ENCODE data around the gene AZU1. TPM values are rescaled to one million over a fixed set of nuclear protein-coding genes. Genes with fewer than 3 reads are reported as not detected.

The AZU1 gene
- total RNA-seq, 2 experiments from 2014 or later: not detected

DNA sequence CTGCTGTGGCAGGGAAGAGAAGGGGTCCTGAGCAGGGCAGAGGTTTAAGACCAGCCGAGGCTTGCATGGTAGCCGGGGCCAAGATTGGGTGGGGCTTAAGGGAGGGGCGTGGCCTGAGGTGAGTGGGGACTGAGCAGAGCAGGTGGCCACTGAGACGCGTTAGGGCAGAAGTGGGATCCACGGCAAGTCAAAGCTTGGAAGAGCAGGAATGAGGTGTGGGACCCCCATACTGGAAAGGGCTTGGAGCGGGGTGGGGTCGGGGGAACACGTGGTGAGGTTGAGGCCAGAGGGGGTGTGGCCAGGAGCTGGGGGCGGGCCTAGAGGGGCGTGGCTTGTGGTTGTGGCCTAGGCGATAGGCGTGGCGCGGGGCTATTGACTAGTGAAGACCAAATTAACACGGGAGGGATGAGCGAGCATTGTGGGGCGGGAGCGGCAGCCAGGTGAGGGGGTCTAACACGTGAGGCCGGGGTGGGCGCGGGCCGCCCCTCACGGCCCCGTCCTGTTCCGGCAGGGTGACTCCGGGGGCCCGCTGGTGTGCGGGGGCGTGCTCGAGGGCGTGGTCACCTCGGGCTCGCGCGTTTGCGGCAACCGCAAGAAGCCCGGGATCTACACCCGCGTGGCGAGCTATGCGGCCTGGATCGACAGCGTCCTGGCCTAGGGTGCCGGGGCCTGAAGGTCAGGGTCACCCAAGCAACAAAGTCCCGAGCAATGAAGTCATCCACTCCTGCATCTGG, 35.1 kb downstream of the AZU1 start:
- Mint-ChIP-seq H3K4me1 (peaks cover 10% of the 10 kb centered on the region), H3K27me3 (peaks cover 18% of the 10 kb centered on the region), H3K36me3 (no peaks in the 10 kb centered on the region), H3K4me3 (peak overlapping the region; percentile 52), H3K9me3 (no peaks in the 10 kb centered on the region), H3K27ac (no peak overlapping the region)
- DNase-seq: peak; percentile 73

DNA sequence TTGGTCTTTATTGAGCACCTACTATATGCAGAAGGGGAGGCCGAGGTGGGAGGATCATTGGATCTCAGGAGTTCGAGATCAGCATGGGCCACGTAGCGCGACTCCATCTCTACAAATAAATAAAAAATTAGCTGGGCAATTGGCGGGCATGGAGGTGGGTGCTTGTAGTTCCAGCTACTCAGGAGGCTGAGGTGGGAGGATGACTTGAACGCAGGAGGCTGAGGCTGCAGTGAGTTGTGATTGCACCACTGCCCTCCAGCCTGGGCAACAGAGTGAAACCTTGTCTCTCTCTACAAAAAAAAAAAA, 35.6 kb downstream of the AZU1 start:
- Mint-ChIP-seq H3K27me3 (peaks cover 15% of the 10 kb centered on the region), H3K4me3 (peak overlapping the region; percentile 47), H3K27ac (no peak overlapping the region), H3K9me3 (no peaks in the 10 kb centered on the region), H3K4me1 (peaks cover 10% of the 10 kb centered on the region), H3K36me3 (no peaks in the 10 kb centered on the region)
- no peak for DNase-seq

DNA sequence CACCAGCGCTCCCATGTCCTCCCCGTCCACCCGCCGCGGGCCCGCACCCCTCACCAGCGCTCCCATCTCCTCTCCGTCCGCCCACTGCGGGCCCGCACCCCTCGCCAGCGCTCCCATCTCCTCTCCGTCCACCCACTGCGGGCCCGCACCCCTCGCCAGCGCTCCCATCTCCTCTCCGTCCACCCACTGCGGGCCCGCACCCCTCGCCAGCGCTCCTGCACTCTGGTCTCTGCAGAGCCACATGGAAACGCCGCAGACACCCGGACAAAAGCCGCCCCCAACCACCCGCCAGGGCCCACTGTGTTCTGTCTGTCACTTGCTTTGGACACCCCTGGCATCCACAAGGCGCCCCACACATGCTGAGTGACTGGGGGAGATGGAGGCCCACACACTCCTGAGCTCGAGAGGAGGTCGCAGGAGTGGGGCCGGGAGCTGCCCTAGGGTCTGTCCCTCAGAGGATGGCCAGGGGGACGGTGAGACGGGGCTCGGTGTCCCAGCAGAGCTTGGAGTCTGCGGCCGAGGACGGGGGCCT, 39.2 kb downstream of the AZU1 start:
- DNase-seq: no peak
- no peak overlapping the region for H3K27ac Mint-ChIP-seq

DNA sequence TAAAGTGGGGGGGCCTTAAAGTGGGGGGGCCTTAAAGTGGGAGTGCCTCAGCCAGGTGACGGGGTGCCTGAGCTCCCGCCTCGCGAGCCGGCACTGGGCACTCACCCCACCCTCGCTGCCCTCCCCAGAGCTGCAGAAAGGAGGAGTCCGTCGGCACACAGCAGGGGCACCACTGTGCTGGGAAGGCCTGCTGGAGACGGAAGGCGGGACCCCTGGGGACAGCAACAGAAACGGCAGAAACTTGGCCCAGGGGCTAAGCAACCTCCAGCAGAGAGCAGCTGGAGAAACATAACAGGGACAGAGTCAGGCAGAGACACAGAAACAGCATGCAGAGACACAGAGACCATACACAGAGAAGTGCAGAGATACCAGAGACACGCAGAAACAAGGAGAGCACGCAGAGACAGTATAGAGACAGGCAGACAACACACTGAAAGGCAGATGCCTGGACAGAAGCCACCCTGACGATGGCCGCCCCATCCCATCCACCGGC, 39.7 kb downstream of the AZU1 start:
- no peak for DNase-seq
- Mint-ChIP-seq H3K4me1 (peaks cover 16% of the 10 kb centered on the region), H3K27me3 (peaks cover 4% of the 10 kb centered on the region), H3K9me3 (no peaks in the 10 kb centered on the region), H3K36me3 (peaks cover 3% of the 10 kb centered on the region), H3K27ac (no peak overlapping the region), H3K4me3 (no peak overlapping the region)

More for the DNA sequence above, 39.2 kb downstream of the AZU1 start:
- H3K36me3 Mint-ChIP-seq: peaks cover 3% of the 10 kb centered on the region
- H3K4me1 Mint-ChIP-seq: peaks cover 12% of the 10 kb centered on the region
- peaks cover 4% of the 10 kb centered on the region for H3K27me3 Mint-ChIP-seq
- H3K4me3 Mint-ChIP-seq: no peak overlapping the region
- no peaks in the 10 kb centered on the region for H3K9me3 Mint-ChIP-seq

DNA sequence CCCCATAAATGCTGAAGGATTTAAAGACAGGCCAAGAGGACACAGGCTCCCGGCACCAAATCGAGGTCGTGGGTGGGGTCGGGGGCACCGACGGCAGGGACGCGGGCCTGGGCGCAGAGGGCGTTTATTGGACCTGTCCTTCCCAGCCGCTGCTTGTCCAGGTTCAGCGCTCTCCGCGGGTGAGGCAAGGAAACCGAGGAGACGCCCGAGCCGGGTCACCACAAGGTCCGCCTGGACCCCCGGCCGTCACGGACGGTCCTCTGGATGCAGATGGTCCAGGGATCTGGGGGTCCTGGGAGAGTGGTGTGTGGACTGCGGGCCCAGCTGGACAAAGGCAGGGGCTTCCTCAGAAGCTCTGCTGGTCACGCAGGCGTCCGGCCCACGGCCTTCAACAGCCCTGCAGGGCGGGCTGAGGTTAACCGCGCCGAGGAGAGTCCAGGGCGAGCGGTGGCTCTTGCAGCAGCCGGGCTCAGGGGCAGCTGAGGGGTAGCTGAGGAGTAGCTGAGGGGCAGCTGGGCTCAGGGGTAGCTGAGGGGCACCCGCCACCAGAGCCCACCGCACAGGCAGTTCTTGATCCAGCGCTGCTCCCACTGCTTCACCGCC, 40.3 kb downstream of the AZU1 start:
- peaks cover 3% of the 10 kb centered on the region for H3K36me3 Mint-ChIP-seq
- H3K4me1 Mint-ChIP-seq: peaks cover 16% of the 10 kb centered on the region
- no peak overlapping the region for H3K27ac Mint-ChIP-seq
- H3K9me3 Mint-ChIP-seq: no peaks in the 10 kb centered on the region
- H3K4me3 Mint-ChIP-seq: no peak overlapping the region
- DNase-seq: no peak
- H3K27me3 Mint-ChIP-seq: no peaks in the 10 kb centered on the region

DNA sequence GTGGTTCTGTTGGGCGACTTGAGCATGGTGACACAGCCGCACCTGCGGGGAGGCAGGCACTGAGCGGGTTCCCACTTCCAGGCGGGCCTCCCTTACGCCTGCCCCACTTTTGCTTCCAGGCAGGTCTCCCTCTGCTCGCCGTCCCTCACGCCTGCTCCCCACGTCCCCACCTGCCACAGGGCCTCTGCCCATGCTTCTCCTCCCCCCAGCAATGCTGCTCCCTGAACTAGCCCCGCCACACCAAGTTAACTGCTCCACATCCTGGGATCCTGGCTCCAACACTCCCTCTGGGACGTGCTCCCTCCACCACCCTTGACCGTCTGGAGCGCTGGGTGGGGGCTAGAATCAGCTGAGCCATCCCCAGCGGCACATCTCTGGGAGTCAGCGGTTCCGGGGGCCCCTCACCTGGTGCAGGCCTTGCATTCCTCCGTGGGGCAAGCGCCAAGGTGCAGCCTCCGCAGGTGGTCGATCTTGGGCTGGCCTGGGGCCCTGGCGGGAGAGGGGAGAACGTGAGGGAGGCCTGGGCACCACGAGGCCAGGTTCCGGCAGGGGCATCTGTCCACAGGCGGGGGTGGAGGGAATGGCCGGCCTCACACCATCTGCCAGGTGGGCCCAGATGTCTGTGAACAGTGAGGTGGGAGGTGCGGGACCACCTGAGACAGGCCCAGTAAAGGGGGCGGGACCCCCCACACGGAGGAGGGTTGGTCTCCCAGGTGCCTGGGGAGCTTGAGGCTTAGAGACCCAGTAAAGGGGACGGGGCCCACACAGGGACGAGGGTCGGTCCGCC, 41.0 kb downstream of the AZU1 start:
- H3K36me3 Mint-ChIP-seq: peaks cover 3% of the 10 kb centered on the region
- no peak overlapping the region for H3K27ac Mint-ChIP-seq

DNA sequence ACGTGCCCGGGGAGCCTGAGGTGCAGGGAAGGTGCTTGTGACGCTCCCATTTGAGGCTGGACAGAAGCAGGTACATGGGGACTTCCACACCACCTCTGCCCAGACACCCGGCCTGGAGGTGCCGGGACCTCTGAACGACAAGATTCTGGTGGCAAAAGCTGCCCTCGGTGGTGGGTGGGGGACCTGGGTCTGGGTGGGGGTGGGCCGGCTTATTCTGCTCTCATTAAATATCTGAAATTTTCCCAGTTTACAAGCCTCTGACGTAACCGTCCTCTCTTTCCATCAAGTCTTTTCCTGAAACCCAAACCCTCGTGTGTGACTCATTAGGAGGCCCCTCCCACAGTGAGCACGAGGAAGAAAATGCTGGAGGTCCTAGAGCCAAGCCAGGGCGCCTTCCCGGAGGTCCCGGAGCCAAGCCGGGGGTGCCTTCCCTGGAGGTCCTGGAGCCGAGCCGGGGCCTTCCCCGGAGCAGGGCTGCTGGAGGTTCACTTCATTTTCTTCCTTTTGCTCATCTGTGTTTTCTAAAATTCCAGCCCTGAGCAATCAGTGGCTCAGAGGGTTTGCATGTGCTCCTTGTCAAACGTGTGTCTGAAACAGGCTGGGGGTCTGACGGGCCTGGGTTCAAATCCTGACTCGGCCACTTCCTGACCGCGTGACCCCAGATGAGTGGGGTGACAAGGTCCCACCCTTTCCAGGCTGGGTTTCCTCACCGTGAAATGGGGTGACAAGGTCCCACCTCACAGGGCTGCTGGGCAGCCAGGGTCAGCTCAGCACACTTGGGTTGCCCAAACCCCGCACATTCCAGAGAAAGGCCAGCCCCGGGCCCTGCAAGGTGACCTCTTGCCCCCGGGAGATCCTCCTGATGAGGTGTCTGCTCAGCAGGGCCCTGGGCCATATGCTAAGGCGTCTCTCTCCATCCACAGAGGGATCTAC, 41.9 kb downstream of the AZU1 start:
- DNase-seq: no peak
- H3K36me3 Mint-ChIP-seq: peaks cover 3% of the 10 kb centered on the region
- no peak overlapping the region for H3K4me3 Mint-ChIP-seq
- H3K27me3 Mint-ChIP-seq: no peaks in the 10 kb centered on the region
- no peak overlapping the region for H3K27ac Mint-ChIP-seq
- H3K4me1 Mint-ChIP-seq: peaks cover 9% of the 10 kb centered on the region
- H3K9me3 Mint-ChIP-seq: no peaks in the 10 kb centered on the region

More for the DNA sequence above, 41.0 kb downstream of the AZU1 start:
- DNase-seq: no peak
- no peak overlapping the region for H3K4me3 Mint-ChIP-seq
- H3K4me1 Mint-ChIP-seq: peaks cover 11% of the 10 kb centered on the region
- no peaks in the 10 kb centered on the region for H3K27me3 Mint-ChIP-seq
- no peaks in the 10 kb centered on the region for H3K9me3 Mint-ChIP-seq

DNA sequence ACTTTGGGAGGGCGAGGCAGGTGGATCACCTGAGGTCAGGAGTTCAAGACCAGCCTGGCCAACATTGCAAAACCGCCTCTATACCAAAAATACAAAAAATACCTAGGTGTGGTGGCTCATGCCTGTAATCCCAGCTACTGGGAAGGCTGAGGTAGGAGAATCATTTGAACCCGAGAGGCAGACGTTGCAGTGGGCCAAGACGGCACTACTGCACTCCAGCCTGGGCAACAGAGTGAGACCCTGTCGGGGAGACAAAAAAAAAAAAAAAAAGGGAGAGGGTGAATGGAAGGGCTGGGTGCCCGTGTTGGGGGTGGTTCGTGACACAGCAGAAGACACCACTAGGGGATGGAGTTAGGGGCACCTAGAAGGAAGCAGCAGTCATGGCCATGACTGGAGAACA, 42.7 kb downstream of the AZU1 start:
- H3K36me3 Mint-ChIP-seq: peaks cover 3% of the 10 kb centered on the region
- DNase-seq: no peak
- no peak overlapping the region for H3K27ac Mint-ChIP-seq
- no peaks in the 10 kb centered on the region for H3K27me3 Mint-ChIP-seq
- peak overlapping the region; percentile 18 for H3K4me3 Mint-ChIP-seq
- peaks cover 9% of the 10 kb centered on the region for H3K4me1 Mint-ChIP-seq
- no peaks in the 10 kb centered on the region for H3K9me3 Mint-ChIP-seq

DNA sequence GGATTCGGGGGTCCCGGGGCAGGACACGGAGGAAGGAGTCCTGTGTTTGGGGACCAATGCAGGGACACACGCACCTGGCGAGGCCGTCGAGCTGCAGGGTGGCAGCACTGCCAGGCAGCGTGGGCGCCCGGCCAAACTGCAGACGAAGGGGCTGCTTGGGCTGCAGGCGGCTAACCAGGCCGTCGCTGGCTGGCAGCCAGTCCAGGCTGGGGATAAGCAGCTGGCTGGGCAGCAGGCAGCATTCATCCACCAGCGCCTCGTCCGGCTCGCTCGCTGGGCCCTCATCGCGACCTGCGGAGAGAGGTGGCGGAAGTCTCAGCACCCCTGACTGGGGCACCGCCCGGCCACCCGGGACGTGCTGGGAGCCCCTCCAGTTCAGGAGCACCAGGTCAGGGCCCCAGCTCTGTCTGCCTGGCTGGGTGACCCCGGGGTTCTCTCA, 43.3 kb downstream of the AZU1 start:
- H3K27ac Mint-ChIP-seq: no peak overlapping the region
- H3K9me3 Mint-ChIP-seq: no peaks in the 10 kb centered on the region
- H3K27me3 Mint-ChIP-seq: no peaks in the 10 kb centered on the region
- peaks cover 9% of the 10 kb centered on the region for H3K4me1 Mint-ChIP-seq
- peaks cover 3% of the 10 kb centered on the region for H3K36me3 Mint-ChIP-seq
- no peak overlapping the region for H3K4me3 Mint-ChIP-seq
- DNase-seq: no peak

DNA sequence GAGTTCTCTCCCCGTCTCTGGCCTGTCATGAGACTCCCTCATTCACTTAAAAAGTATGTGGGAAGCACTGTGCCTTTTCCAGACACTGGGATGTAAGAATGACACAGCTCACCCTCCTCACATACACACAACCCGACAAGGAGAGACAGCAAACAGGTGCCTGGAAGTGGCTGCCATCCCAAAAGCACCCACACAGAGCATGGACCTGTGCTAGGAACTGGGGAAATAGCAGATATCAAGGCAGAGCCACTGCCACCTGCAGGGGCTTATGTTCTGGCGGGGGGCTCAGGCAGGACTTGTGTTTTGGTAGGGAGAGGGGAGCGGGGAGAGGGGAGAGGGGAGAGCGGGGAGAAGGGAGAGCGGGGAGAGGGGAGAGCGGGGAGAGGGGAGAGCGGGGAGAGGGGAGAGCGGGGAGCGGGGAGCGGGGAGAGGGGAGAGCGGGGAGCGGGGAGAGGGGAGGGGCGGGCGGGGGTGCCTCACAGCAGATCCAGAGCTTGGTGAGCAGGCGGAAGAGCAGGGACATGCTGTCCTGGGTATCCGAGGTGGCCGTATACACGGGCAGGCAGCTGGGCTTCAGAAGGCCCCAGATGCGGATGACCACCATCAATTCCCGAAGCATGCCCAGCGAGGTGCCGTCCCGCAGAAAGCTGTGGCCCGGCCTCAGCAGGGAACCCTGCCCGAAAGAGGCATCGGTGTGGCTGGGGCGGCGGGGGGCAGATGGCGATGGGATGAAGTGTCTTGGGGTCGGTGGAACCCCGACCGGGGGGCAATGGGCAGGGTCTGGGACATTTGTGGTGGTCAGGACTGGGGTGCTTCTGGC, 44.0 kb downstream of the AZU1 start:
- H3K9me3 Mint-ChIP-seq: no peaks in the 10 kb centered on the region
- no peak for DNase-seq
- no peaks in the 10 kb centered on the region for H3K27me3 Mint-ChIP-seq
- peak overlapping the region; percentile 29 for H3K4me3 Mint-ChIP-seq
- H3K36me3 Mint-ChIP-seq: peaks cover 3% of the 10 kb centered on the region
- H3K4me1 Mint-ChIP-seq: peaks cover 9% of the 10 kb centered on the region
- no peak overlapping the region for H3K27ac Mint-ChIP-seq

DNA sequence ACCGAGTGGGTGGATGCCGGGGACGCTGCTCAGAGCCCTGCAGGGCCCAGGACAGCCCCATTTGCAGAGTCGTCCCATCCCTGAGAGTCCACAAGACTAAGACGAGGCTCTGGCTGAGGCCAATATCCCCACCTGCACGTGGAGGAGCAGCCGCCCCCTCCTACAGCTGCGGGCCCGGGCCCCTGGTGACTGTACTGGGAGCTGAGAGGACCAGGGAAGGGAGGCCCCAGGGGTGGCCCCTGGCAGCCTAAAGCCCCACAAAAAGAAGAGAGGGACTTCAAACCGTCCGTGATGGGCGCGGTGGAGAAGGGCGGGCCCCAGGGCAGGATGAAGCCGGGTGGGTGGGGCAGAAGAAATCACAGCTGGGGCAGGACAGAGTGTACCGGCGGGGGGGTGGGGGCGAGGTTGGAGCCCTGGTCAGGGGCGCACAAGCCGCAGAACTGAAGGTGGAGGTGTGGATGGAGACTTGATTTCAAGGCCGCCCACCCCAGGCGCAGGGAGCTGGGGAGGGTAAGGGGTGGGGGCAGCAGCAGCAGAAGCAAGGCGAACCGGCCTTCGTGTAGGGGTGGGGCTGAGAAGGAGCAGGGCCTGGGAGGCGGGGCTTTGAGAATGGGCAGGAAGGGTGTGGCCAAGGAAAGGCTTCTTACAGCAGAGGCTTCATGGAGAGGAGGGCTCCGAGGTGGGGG, 44.8 kb downstream of the AZU1 start:
- H3K9me3 Mint-ChIP-seq: no peaks in the 10 kb centered on the region
- peak; percentile 86 for DNase-seq
- no peaks in the 10 kb centered on the region for H3K27me3 Mint-ChIP-seq
- H3K4me1 Mint-ChIP-seq: peaks cover 9% of the 10 kb centered on the region
- peak overlapping the region; percentile 48 for H3K27ac Mint-ChIP-seq
- peak overlapping the region; percentile 45 for H3K4me3 Mint-ChIP-seq
- peaks cover 3% of the 10 kb centered on the region for H3K36me3 Mint-ChIP-seq

DNA sequence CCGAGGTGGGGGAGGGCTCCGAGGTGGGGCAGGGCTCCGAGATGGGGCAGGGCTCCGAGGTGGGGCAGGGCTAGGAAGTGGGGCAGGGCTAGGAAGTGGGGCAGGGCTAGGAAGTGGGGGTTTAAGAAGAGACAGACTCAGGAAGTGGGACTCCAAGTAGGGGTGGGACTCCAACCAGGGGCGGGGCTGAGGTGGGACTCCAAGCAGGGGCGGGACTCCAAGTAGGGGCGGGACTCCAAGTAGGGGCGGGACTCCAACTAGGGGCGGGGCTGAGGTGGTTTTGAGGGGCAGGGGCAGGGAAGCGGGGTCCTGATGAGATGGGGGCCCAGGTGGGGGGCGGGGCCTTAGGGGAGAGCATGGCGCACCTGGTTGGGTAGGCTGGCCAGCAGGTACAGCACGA, 45.4 kb downstream of the AZU1 start:
- Mint-ChIP-seq H3K36me3 (peaks cover 3% of the 10 kb centered on the region), H3K27ac (no peak overlapping the region)

DNA sequence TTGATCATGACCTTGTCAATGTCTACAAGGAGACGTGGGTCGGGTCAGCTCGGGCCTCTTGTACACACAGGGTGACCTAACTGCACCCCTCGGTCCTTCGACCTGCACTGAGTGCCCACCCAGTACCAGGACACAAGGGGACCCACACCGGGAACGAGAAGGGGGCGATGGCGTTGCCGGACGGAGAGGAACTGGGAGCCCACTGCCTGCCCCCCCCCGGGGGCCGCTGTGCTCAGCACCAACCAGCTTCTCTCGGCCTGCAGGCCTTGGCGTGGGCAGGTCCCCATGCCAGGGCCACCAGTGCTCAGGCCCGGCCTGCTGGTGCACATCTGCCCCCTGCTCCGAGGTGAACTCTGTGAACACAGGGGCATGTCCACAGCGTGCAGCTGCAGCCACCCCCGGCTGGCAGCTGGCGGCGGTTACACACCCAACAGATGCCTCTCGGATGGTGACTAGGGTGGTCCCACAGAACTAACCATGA, 46.0 kb downstream of the AZU1 start:
- no peak overlapping the region for H3K27ac Mint-ChIP-seq

More for the DNA sequence above, 45.4 kb downstream of the AZU1 start:
- Mint-ChIP-seq H3K27me3 (no peaks in the 10 kb centered on the region), H3K4me1 (peaks cover 9% of the 10 kb centered on the region), H3K9me3 (no peaks in the 10 kb centered on the region), H3K4me3 (no peak overlapping the region)
- DNase-seq: peak; percentile 60

More for the DNA sequence above, 46.0 kb downstream of the AZU1 start:
- Mint-ChIP-seq H3K4me1 (peaks cover 9% of the 10 kb centered on the region), H3K36me3 (peaks cover 3% of the 10 kb centered on the region), H3K4me3 (no peak overlapping the region), H3K27me3 (no peaks in the 10 kb centered on the region), H3K9me3 (no peaks in the 10 kb centered on the region)
- DNase-seq: no peak

All from activated naive CD8-positive, alpha-beta T cell treated with anti-CD3 and anti-CD28 coated beads for 36 hours (primary cell).